HEK293T (cell line): ENCODE data around the gene NKTR.

Source experiments
- ELF4 ChIP-seq: fragments of 450-650 bp; IDR thresholded peaks from 2 replicates; pipeline ENCODE4 v1.6.1; 2017; ENCODE audit warnings: antibody characterized with exemption
- FOXM1 ChIP-seq: fragments of 450-650 bp; IDR thresholded peaks from 2 replicates; pipeline ENCODE4 v1.6.1; 2017; ENCODE audit warnings: mild to moderate bottlenecking, borderline replicate concordance
- PKNOX1 ChIP-seq: fragments of 450-650 bp; IDR thresholded peaks from 2 replicates; pipeline ENCODE4 v1.6.1; 2016

- TF ChIP-seq ELF4 = no peak
- TF ChIP-seq PKNOX1 = no peak
- no peak for TF ChIP-seq FOXM1
These were observed 66.6 kb downstream of the NKTR start for GRCh38 chr3:42667096-42667522.
